ENCODE data around the gene EFNA3. TPM values are rescaled to one million over a fixed set of nuclear protein-coding genes. Genes with fewer than 3 reads are reported as not detected.

Gene EFNA3
- total and polyA plus RNA-seq, 2 experiments from 2014 or later = 5.5 to 13.1 TPM

- Histone ChIP-seq H4K20me1 (ENCODE audit: insufficient read depth, poor library complexity, severe bottlenecking) (no peaks in the 10 kb centered on the region), H3K4me2 (no peak overlapping the region), H3K27me3 (no peaks in the 10 kb centered on the region), H3K27ac (no peak overlapping the region), H3K36me3 (replicated peaks; ENCODE audit: insufficient read depth, low read depth) (no peaks in the 10 kb centered on the region), H3K9me2 (replicated peaks; ENCODE audit: insufficient read depth) (no peaks in the 10 kb centered on the region), H2AFZ (no peak overlapping the region), H3K4me1 (ENCODE audit: insufficient read depth) (no peaks in the 10 kb centered on the region), H3K9me3 (ENCODE audit: low read depth) (no peaks in the 10 kb centered on the region), H3K4me3 (no peak overlapping the region), H3K79me2 (no peaks in the 10 kb centered on the region)
- 82% methylated on average over 9 of the region's 11 CpGs for WGBS (ENCODE audit: low lambda C conversion rate, missing lambda C conversion rate)
- TF ChIP-seq, protein P1, sequence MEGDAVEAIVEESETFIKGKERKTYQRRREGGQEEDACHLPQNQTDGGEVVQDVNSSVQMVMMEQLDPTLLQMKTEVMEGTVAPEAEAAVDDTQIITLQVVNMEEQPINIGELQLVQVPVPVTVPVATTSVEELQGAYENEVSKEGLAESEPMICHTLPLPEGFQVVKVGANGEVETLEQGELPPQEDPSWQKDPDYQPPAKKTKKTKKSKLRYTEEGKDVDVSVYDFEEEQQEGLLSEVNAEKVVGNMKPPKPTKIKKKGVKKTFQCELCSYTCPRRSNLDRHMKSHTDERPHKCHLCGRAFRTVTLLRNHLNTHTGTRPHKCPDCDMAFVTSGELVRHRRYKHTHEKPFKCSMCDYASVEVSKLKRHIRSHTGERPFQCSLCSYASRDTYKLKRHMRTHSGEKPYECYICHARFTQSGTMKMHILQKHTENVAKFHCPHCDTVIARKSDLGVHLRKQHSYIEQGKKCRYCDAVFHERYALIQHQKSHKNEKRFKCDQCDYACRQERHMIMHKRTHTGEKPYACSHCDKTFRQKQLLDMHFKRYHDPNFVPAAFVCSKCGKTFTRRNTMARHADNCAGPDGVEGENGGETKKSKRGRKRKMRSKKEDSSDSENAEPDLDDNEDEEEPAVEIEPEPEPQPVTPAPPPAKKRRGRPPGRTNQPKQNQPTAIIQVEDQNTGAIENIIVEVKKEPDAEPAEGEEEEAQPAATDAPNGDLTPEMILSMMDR (IDR thresholded peaks at IDR 0.05; ENCODE audit: poor library complexity) = no peak
- TF ChIP-seq EZH2 (IDR thresholded peaks at IDR 0.05; ENCODE audit: borderline replicate concordance) (no peak), EZH2phosphoT487 (IDR thresholded peaks at IDR 0.05; ENCODE audit: low read depth, severe bottlenecking, unreplicated experiment) (no peak)
- DNase-seq (ENCODE audit: low spot score) = no peak
Measured at GRCh38 chr1:155030899-155031298, 47.7 kb upstream of the EFNA3 start.

DNA sequence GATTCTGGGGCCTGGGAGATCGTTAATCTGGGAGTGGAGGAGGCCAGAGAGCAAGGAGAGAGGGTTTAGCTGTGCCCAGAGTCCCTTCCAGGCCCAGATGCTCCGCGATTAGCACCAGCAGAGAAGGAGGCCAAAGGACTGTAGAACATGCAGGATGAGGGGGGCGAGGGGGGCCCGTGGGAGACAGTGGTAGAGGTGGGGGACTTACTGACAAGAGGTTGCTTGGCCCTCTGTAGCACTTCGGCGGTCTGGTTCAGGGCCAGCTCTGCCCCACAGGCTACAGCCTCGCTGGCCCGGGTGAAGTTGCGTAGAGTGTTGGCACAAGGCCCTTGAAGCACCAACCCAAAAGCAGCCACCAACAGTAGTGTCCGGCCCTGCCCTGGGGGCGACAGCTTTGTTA lies 45.8 kb upstream of the EFNA3 start:
- Histone ChIP-seq H3K9me3 (ENCODE audit: low read depth) (no peaks in the 10 kb centered on the region), H3K27ac (no peak overlapping the region), H3K36me3 (replicated peaks; ENCODE audit: insufficient read depth, low read depth) (no peaks in the 10 kb centered on the region), H3K9me2 (replicated peaks; ENCODE audit: insufficient read depth) (no peaks in the 10 kb centered on the region), H3K79me2 (no peaks in the 10 kb centered on the region), H3K4me2 (no peak overlapping the region), H4K20me1 (ENCODE audit: insufficient read depth, poor library complexity, severe bottlenecking) (no peaks in the 10 kb centered on the region), H3K4me1 (ENCODE audit: insufficient read depth) (no peaks in the 10 kb centered on the region), H3K27me3 (no peaks in the 10 kb centered on the region), H2AFZ (no peak overlapping the region), H3K4me3 (no peak overlapping the region)
- WGBS (ENCODE audit: low lambda C conversion rate, missing lambda C conversion rate) = 90% methylated on average over 10 of the region's 12 CpGs
- TF ChIP-seq, protein P1 (IDR thresholded peaks at IDR 0.05; ENCODE audit: poor library complexity) = no peak
- TF ChIP-seq EZH2 (IDR thresholded peaks at IDR 0.05; ENCODE audit: borderline replicate concordance) (no peak), EZH2phosphoT487 (IDR thresholded peaks at IDR 0.05; ENCODE audit: low read depth, severe bottlenecking, unreplicated experiment) (no peak)
- DNase-seq (ENCODE audit: low spot score) = no peak

DNA sequence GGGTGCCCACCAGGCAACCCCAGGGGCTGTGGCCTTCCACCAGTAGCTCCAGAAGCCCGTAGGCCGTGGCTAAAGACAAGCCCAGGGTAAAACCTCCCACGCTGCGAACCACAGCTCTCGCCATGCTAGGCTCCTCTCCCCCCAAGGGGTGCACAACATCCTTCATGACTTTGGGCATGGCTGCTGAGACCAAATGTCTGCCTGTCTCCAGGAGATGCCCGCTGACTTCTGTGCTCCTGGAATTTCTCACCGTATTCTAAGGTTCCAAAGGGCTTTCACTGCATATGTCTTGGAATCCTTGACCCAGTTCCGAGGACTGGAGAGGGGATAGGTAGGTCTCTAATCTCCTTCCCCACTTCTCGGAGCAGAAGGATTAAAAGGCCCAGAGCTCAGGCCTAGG lies 45.1 kb upstream of the EFNA3 start, which contains the start of the genes DCST1 and DCST2:
DCST1 (plus strand) TSS at position 301 of the 400 bp plus-strand sequence. CDS start 213 bp downstream, outside the sequence.
DCST2 (minus strand) TSS at position 258 of the 400 bp plus-strand sequence; CDS start at position 178, 80 bp downstream.
- Histone ChIP-seq H2AFZ (no peak within 1 kb of the TSS), H3K27ac (no peak within 1 kb of the TSS), H3K27me3 (no peaks in the 10 kb centered on the region), H3K36me3 (replicated peaks; ENCODE audit: insufficient read depth, low read depth) (no peaks in the 10 kb centered on the region), H4K20me1 (ENCODE audit: insufficient read depth, poor library complexity, severe bottlenecking) (no peaks in the 10 kb centered on the region), H3K9me3 (ENCODE audit: low read depth) (no peaks in the 10 kb centered on the region), H3K9me2 (replicated peaks; ENCODE audit: insufficient read depth) (no peaks in the 10 kb centered on the region), H3K79me2 (no peaks in the 10 kb centered on the region), H3K4me3 (no peak within 1 kb of the TSS), H3K4me2 (no peak within 1 kb of the TSS), H3K4me1 (ENCODE audit: insufficient read depth) (no peaks in the 10 kb centered on the region)
- TF ChIP-seq EZH2phosphoT487 (IDR thresholded peaks at IDR 0.05; ENCODE audit: low read depth, severe bottlenecking, unreplicated experiment) (no peak), EZH2 (IDR thresholded peaks at IDR 0.05; ENCODE audit: borderline replicate concordance) (no peak)
- TF ChIP-seq, protein P1 (IDR thresholded peaks at IDR 0.05; ENCODE audit: poor library complexity) = no peak
- DNase-seq (ENCODE audit: low spot score) = no peak
- WGBS (ENCODE audit: low lambda C conversion rate, missing lambda C conversion rate) = 96% methylated on average over 9 of the region's 9 CpGs
